ENCODE data around the gene DEAF1.

The DEAF1 gene

GRCh38 chr11:665704-666281, 29.2 kb downstream of the DEAF1 start:
- no peak overlapping the region for H3K4me2 ChIP-seq (ENCODE audit: low read length)
- H3K4me3 ChIP-seq (ENCODE audit: low read depth, low read length), result peak overlapping the region; percentile 22
- no peak for TF ChIP-seq CTCF (IDR thresholded peaks at IDR 0.05)
- no peaks in the 10 kb centered on the region for H3K27me3 ChIP-seq (ENCODE audit: control insufficient read depth, insufficient read depth, low read length)
- peaks cover 4% of the 10 kb centered on the region for H3K4me1 ChIP-seq
- no peak overlapping the region for H3K9ac ChIP-seq
- peak overlapping the region; percentile 32 for H3K27ac ChIP-seq
- H2AFZ ChIP-seq, result peak overlapping the region; percentile 41
- no peaks in the 10 kb centered on the region for H3K9me3 ChIP-seq (ENCODE audit: control insufficient read depth, low read length)
- H3K79me2 ChIP-seq, result peaks cover 2% of the 10 kb centered on the region
- H3K36me3 ChIP-seq (ENCODE audit: control insufficient read depth, insufficient read depth, low read length), result no peaks in the 10 kb centered on the region

GRCh38 chr11:665062-665703, 29.8 kb downstream of the DEAF1 start:
- no peaks in the 10 kb centered on the region for H3K27me3 ChIP-seq (ENCODE audit: control insufficient read depth, insufficient read depth, low read length)
- H3K9me3 ChIP-seq (ENCODE audit: control insufficient read depth, low read length), result no peaks in the 10 kb centered on the region
- peak overlapping the region; percentile 32 for H3K27ac ChIP-seq
- H3K4me3 ChIP-seq (ENCODE audit: low read depth, low read length), result peak overlapping the region; percentile 22
- H2AFZ ChIP-seq, result peak overlapping the region; percentile 41
- no peak for TF ChIP-seq CTCF (IDR thresholded peaks at IDR 0.05)
- H3K36me3 ChIP-seq (ENCODE audit: control insufficient read depth, insufficient read depth, low read length), result no peaks in the 10 kb centered on the region
- peaks cover 4% of the 10 kb centered on the region for H3K4me1 ChIP-seq
- H3K9ac ChIP-seq, result no peak overlapping the region
- H3K4me2 ChIP-seq (ENCODE audit: low read length), result no peak overlapping the region
- peaks cover 2% of the 10 kb centered on the region for H3K79me2 ChIP-seq

- no peaks in the 10 kb centered on the region for H3K36me3 ChIP-seq (ENCODE audit: control insufficient read depth, insufficient read depth, low read length)
Observed at GRCh38 chr11:662689-663274, 32.2 kb downstream of the DEAF1 start.

GRCh38 chr11:660681-661444, 34.2 kb downstream of the DEAF1 start:
- Histone ChIP-seq H3K79me2 (peaks cover 2% of the 10 kb centered on the region), H3K9me3 (ENCODE audit: control insufficient read depth, low read length) (no peaks in the 10 kb centered on the region), H3K36me3 (ENCODE audit: control insufficient read depth, insufficient read depth, low read length) (no peaks in the 10 kb centered on the region), H3K4me3 (ENCODE audit: low read depth, low read length) (no peak overlapping the region), H3K4me1 (peaks cover under 1% of the 10 kb centered on the region), H3K27ac (no peak overlapping the region), H2AFZ (no peak overlapping the region), H3K4me2 (ENCODE audit: low read length) (no peak overlapping the region), H3K27me3 (ENCODE audit: control insufficient read depth, insufficient read depth, low read length) (no peaks in the 10 kb centered on the region), H3K9ac (no peak overlapping the region)
- no peak for TF ChIP-seq CTCF (IDR thresholded peaks at IDR 0.05)

More at GRCh38 chr11:662689-663274, 32.2 kb downstream of the DEAF1 start:
- Histone ChIP-seq H3K27ac (no peak overlapping the region), H3K27me3 (ENCODE audit: control insufficient read depth, insufficient read depth, low read length) (no peaks in the 10 kb centered on the region), H3K79me2 (peaks cover 2% of the 10 kb centered on the region), H3K4me1 (peaks cover 4% of the 10 kb centered on the region), H3K4me2 (ENCODE audit: low read length) (no peak overlapping the region), H3K9ac (no peak overlapping the region), H2AFZ (no peak overlapping the region), H3K9me3 (ENCODE audit: control insufficient read depth, low read length) (no peaks in the 10 kb centered on the region), H3K4me3 (ENCODE audit: low read depth, low read length) (no peak overlapping the region)
- peak; percentile 50 for TF ChIP-seq CTCF (IDR thresholded peaks at IDR 0.05)

All from parathyroid adenoma (tissue), 2 donors.